Panc1 (cell line): ENCODE data around the gene LMNTD2. TPM values are rescaled to one million over a fixed set of nuclear protein-coding genes. Genes with fewer than 3 reads are reported as not detected.

Experiments
- ATAC-seq: fragments of 200-7000 bp; cut with Tn5 transposase; 2 replicates; pipeline ENCODE4 v1.9.1; 2020; ENCODE audit warnings: mild to moderate bottlenecking, moderate library complexity
- BruUV-seq: library from RNA; stranded (reverse); fragments of 400-500 nt; replicated peaks from 2 replicates; lab custom pipeline; 2021; lab: Mats Ljungman, UMichigan
- CTCF ChIA-PET: fragments of 300-600 bp; sonication (Branson Sonifier 250); formaldehyde crosslinking; loops from one replicate; lab custom pipeline; 2022; ENCODE audit warnings: antibody characterized with exemption; lab: Charles Lee
- POLR2A ChIA-PET: fragments of 300-600 bp; sonication (Branson Sonifier 250); formaldehyde crosslinking; loops from one replicate; lab custom pipeline; 2022; ENCODE audit warnings: antibody characterized with exemption; lab: Charles Lee
- DNase-seq: peaks from one replicate; pipeline ENCODE4 v3.0.0-alpha.2; 2010; ENCODE audit warnings: low read depth, low spot score
- H3K27ac ChIP-seq: 2 replicates; pipeline ENCODE4 v1.5.1; 2011; ENCODE audit warnings: mild to moderate bottlenecking, low read length, inconsistent platforms
- H3K27me3 ChIP-seq: fragments of 200-500 bp; sonication (Bioruptor generic); 2 replicates; pipeline ENCODE4 v1.6.0; 2014; ENCODE audit warnings: low read length, inconsistent platforms; ENCODE audit not compliant: control insufficient read depth, insufficient read depth
- H3K36me3 ChIP-seq: fragments of 200-500 bp; sonication (Bioruptor generic); 2 replicates; pipeline ENCODE4 v1.5.1; 2014; ENCODE audit warnings: inconsistent platforms, mild to moderate bottlenecking, low read length, moderate library complexity; ENCODE audit not compliant: control insufficient read depth, insufficient read depth
- H3K4me1 ChIP-seq: 2 replicates; pipeline ENCODE4 v1.5.1; 2011; ENCODE audit warnings: inconsistent platforms, mild to moderate bottlenecking, low read length, moderate library complexity; ENCODE audit not compliant: control insufficient read depth, insufficient read depth
- H3K4me3 ChIP-seq, 2 experiments: 2 replicates each; pipeline ENCODE4 v1.5.1; 2011 to 2012; ENCODE audit warnings: low read depth in 2 of 2, low read length in 2 of 2, mild to moderate bottlenecking in 2 of 2, inconsistent platforms in 1 of 2, moderate library complexity in 1 of 2
- H3K9me3 ChIP-seq: fragments of 200-500 bp; sonication (Bioruptor generic); 2 replicates; pipeline ENCODE4 v1.5.1; 2014; ENCODE audit warnings: low read depth, mild to moderate bottlenecking, inconsistent platforms, low read length, moderate library complexity; ENCODE audit not compliant: control insufficient read depth, insufficient read depth
- CTCF ChIP-seq: fragments of 450-650 bp; IDR thresholded peaks from 2 replicates; pipeline ENCODE4 v1.5.1; 2017; ENCODE audit warnings: mild to moderate bottlenecking
- POLR2AphosphoS5 ChIP-seq: IDR thresholded peaks from 2 replicates; pipeline ENCODE4 v1.6.1; 2012; ENCODE audit warnings: mild to moderate bottlenecking, low read depth, low read length, moderate library complexity
- SIN3A ChIP-seq: IDR thresholded peaks from 2 replicates; pipeline ENCODE4 v1.6.1; 2012; ENCODE audit warnings: low read depth, mild to moderate bottlenecking, low read length, moderate library complexity, borderline replicate concordance; ENCODE audit not compliant: insufficient read depth
- TCF7L2 ChIP-seq: IDR thresholded peaks from 2 replicates; pipeline ENCODE4 v1.6.1; 2011; ENCODE audit warnings: mild to moderate bottlenecking, low read depth, low read length, inconsistent platforms
- in situ Hi-C: cut with HindIII; loops from 2 replicates; pipeline ENCODE4 v1.10.0; 2016; ENCODE audit warnings: low sequenced_read_pairs, low pct_unique_long_range_greater_than_20kb
- intact Hi-C: fragments of 100-400 bp; cut with micrococcal nuclease; formaldehyde crosslinking; loops from one replicate; pipeline ENCODE4 v1.10.0; 2022; ENCODE audit not compliant: unreplicated experiment
- total RNA-seq: library from RNA; stranded (reverse); gene quantifications from one replicate; pipeline ENCODE4 v1.2.1, GENCODE V29; 2021; ENCODE audit not compliant: unreplicated experiment
- TF ChIP-seq, protein P1 (sequence below), 2 experiments: IDR thresholded peaks; 2 replicates each; pipeline ENCODE4 v1.6.1; 2011 to 2012; ENCODE audit warnings: low read depth in 2 of 2, control low read depth in 1 of 2, low read length in 1 of 2, mild to moderate bottlenecking in 1 of 2, moderate library complexity in 1 of 2; ENCODE audit not compliant: insufficient read depth in 1 of 2

LMNTD2 gene
- total RNA-seq, 1 experiment from 2014 or later, result 21.8 TPM

GRCh38 chr11:562046-562645 lies 1.6 kb upstream of the LMNTD2 start:
- peak overlapping the region; percentile 67 for H3K27ac ChIP-seq
- ChIA-PET CTCF (no interaction called here), POLR2A (no interaction called here)
- H3K9me3 ChIP-seq, result no peaks in the 10 kb centered on the region
- TF ChIP-seq CTCF (no peak), TCF7L2 (no peak), SIN3A (no peak), POLR2AphosphoS5 (no peak)
- TF ChIP-seq, protein P1, sequence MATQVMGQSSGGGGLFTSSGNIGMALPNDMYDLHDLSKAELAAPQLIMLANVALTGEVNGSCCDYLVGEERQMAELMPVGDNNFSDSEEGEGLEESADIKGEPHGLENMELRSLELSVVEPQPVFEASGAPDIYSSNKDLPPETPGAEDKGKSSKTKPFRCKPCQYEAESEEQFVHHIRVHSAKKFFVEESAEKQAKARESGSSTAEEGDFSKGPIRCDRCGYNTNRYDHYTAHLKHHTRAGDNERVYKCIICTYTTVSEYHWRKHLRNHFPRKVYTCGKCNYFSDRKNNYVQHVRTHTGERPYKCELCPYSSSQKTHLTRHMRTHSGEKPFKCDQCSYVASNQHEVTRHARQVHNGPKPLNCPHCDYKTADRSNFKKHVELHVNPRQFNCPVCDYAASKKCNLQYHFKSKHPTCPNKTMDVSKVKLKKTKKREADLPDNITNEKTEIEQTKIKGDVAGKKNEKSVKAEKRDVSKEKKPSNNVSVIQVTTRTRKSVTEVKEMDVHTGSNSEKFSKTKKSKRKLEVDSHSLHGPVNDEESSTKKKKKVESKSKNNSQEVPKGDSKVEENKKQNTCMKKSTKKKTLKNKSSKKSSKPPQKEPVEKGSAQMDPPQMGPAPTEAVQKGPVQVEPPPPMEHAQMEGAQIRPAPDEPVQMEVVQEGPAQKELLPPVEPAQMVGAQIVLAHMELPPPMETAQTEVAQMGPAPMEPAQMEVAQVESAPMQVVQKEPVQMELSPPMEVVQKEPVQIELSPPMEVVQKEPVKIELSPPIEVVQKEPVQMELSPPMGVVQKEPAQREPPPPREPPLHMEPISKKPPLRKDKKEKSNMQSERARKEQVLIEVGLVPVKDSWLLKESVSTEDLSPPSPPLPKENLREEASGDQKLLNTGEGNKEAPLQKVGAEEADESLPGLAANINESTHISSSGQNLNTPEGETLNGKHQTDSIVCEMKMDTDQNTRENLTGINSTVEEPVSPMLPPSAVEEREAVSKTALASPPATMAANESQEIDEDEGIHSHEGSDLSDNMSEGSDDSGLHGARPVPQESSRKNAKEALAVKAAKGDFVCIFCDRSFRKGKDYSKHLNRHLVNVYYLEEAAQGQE (IDR thresholded peaks at IDR 0.05; ENCODE audit: insufficient read depth in 1 of 2, low read depth in 2 of 2, low read length in 1 of 2), result no peak
- peaks cover 41% of the 10 kb centered on the region for H3K4me1 ChIP-seq
- intact Hi-C loops (no loop called here), in situ Hi-C loops (no loop called here)
- TSS peak; percentile 61 for BruUV-seq
- peak overlapping the region; percentile 78 to 91 for H3K4me3 ChIP-seq
- no peak for ATAC-seq
- no peak for DNase-seq
- no peaks in the 10 kb centered on the region for H3K27me3 ChIP-seq
- H3K36me3 ChIP-seq, result no peaks in the 10 kb centered on the region

- CTCF ChIA-PET, result interaction anchor here (0.6 kb wide), 1 partner anchor 202 kb away, joined by 3 read pairs; no protein-coding TSS in a partner anchor
- DNase-seq, result no peak
Measured at GRCh38 chr11:561148-562003, 838 bp upstream of the LMNTD2 start.

More at GRCh38 chr11:561148-562003, 838 bp upstream of the LMNTD2 start:
- intact Hi-C loops (no loop called here), in situ Hi-C loops (no loop called here)
- Histone ChIP-seq H3K27ac (peak overlapping the region; percentile 67), H3K4me1 (peaks cover 35% of the 10 kb centered on the region), H3K9me3 (no peaks in the 10 kb centered on the region), H3K4me3 (peak overlapping the region; percentile 78 to 91), H3K36me3 (no peaks in the 10 kb centered on the region), H3K27me3 (no peaks in the 10 kb centered on the region)
- POLR2A ChIA-PET, result no interaction called here
- TF ChIP-seq SIN3A, result 0 out of 2 replicates have a peak, but pooled peaks have one; percentile 26
- TF ChIP-seq, protein P1 (IDR thresholded peaks at IDR 0.05; ENCODE audit: insufficient read depth in 1 of 2, low read depth in 2 of 2, low read length in 1 of 2), result no peak
- BruUV-seq, result no TSS peak
- peak; percentile 47 for ATAC-seq
